ENCODE results near the gene TRMT10A.

TRMT10A gene

GRCh38 chr4:99563310-99564186 lies at the start of gene TRMT10A:
TSS of gene TRMT10A (minus strand) at chr4:99564039. CDS start at chr4:99559338, 4,701 bp downstream.
- peak; percentile 91 for DNase-seq (ENCODE audit: low read depth)

- DNase-seq (ENCODE audit: low read depth) = no peak
Observed at GRCh38 chr4:99612704-99613103, 48.9 kb upstream of the TRMT10A start.

- no peak for DNase-seq (ENCODE audit: low read depth)
Observed at GRCh38 chr4:99612281-99612680, 48.4 kb upstream of the TRMT10A start.

- no peak for DNase-seq (ENCODE audit: low read depth)
Observed at GRCh38 chr4:99610605-99611175, 46.9 kb upstream of the TRMT10A start.

- no peak for DNase-seq (ENCODE audit: low read depth)
Observed at GRCh38 chr4:99608417-99608816, 44.6 kb upstream of the TRMT10A start.

GRCh38 chr4:99606716-99607115 lies 42.9 kb upstream of the TRMT10A start:
- no peak for DNase-seq (ENCODE audit: low read depth)

GRCh38 chr4:99594818-99595217 lies 31.0 kb upstream of the TRMT10A start:
- DNase-seq (ENCODE audit: low read depth) = no peak

- DNase-seq (ENCODE audit: low read depth) = no peak
Observed at GRCh38 chr4:99593781-99594641, 30.2 kb upstream of the TRMT10A start.

- no peak for DNase-seq (ENCODE audit: low read depth)
Observed at GRCh38 chr4:99591757-99592156, 27.9 kb upstream of the TRMT10A start.

- DNase-seq (ENCODE audit: low read depth) = no peak
Observed at GRCh38 chr4:99587803-99588202, 24.0 kb upstream of the TRMT10A start.

- no peak for DNase-seq (ENCODE audit: low read depth)
Observed at GRCh38 chr4:99587309-99587708, 23.5 kb upstream of the TRMT10A start.

GRCh38 chr4:99586797-99587196 lies 23.0 kb upstream of the TRMT10A start:
- DNase-seq (ENCODE audit: low read depth) = no peak

GRCh38 chr4:99586322-99586721 lies 22.5 kb upstream of the TRMT10A start:
- DNase-seq (ENCODE audit: low read depth) = no peak

- no peak for DNase-seq (ENCODE audit: low read depth)
Observed at GRCh38 chr4:99585516-99585915, 21.7 kb upstream of the TRMT10A start.

GRCh38 chr4:99578714-99579113 lies 14.9 kb upstream of the TRMT10A start:
- no peak for DNase-seq (ENCODE audit: low read depth)

- DNase-seq (ENCODE audit: low read depth) = no peak
Observed at GRCh38 chr4:99574530-99575324, 10.9 kb upstream of the TRMT10A start, which contains the start of gene MTTP. TSS of gene MTTP (plus strand) at chr4:99574824. CDS start at chr4:99574910, 86 bp downstream.

- DNase-seq (ENCODE audit: low read depth) = no peak
Observed at GRCh38 chr4:99573735-99574368, 10.0 kb upstream of the TRMT10A start.

- no peak for DNase-seq (ENCODE audit: low read depth)
Observed at GRCh38 chr4:99572527-99573240, 8.8 kb upstream of the TRMT10A start.

- no peak for DNase-seq (ENCODE audit: low read depth)
Observed at GRCh38 chr4:99571883-99572282, 8.0 kb upstream of the TRMT10A start.

- no peak for DNase-seq (ENCODE audit: low read depth)
Observed at GRCh38 chr4:99564921-99565320, 1.1 kb upstream of the TRMT10A start.

GRCh38 chr4:99552872-99553271 lies 11.0 kb downstream of the TRMT10A start:
- no peak for DNase-seq (ENCODE audit: low read depth)

All from stimulated activated CD8-positive, alpha-beta memory T cell treated with anti-CD3 and anti-CD28 coated beads, Interleukin-12 subunit alpha, Interleukin-12 subunit beta, amount 100 ng/mL, for 4 hours (primary cell).